HG03575 (cell line): ENCODE results near the gene CPXM1.
"Not testable (repeated sequence)": the region's sequence is repeated elsewhere in the genome, so short reads cannot be mapped to it uniquely, and the experiment has no call there.

ENCODE experiments used
- ATAC-seq: cut with Tn5 transposase; IDR thresholded peaks from one replicate; pipeline ENCODE4 v1.9.1; 2021; ENCODE audit not compliant: unreplicated experiment, insufficient number of reproducible peaks, low FRiP score; ENCODE audit errors: extremely low read depth

CPXM1 gene

DNA sequence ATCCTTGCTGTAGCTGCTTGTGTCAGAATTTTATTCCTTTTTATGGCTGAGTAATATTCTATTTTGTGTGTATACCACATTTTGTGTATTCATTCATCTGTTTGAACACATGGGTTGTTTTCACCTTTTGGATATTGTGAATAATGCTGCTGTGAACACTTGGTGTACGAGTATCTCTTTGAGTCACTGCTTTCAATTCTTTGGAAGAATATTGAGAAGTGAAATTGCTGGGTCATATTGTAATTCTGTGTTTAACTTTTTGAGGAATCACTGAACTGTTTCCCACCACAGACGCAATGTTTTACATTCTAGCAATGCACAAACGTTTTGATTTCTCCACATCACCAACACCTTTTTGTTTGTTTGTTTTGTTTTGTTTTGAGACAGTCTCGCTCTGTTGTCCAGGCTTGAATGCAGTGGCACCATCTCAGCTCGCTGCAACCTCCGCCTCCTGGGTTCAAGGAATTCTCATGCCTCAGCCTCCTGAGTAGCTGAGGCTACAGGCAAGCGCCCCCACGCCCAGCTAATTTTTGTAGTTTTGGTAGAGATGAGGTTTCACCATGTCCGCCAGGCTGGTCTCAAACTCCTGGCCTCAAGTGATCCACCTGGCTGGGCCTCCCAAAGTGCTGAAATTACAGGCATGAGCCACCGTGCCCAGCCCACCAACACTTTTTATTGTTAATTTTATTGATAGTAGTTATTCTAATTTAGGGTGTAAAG, 21.7 kb downstream of the CPXM1 start:
- no peak for ATAC-seq

DNA sequence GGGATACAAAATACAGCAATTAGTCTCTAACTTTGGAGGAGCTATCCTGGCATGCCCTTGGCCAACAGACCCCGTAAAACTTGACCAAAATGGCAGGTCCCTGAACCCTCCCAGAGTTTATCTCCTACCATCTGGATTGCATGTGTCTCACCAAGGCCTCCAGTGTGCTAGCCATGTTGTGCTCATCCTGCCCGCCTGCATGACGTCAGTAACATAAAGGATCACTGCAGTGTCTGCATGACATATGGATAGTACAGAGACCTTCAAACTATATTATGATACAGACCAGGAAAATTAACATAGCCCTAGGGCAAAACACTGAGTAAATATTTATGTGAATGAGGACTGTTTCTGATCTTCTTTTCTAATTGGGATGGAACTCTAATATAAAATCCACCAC, 25.3 kb downstream of the CPXM1 start:
- no peak for ATAC-seq

DNA sequence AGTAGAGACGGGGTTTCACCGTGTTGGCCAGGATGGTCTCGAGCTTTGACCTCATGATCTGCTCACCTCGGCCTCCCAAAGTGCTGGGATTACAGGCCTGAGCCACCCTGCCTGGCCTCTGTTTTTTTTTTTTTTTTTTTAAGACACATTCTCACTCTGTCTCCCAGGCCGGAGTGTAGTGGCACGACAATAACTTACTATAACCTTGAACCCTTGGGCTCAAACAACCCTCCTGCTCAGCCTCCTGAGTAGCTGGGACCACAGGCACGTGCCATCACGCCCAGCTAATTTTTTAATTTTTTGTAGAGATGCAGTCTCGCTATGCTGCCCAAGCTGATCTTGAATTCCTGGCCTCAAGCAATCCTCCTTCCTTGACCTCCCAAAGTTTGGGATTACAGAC, 26.6 kb downstream of the CPXM1 start:
- ATAC-seq = no peak

DNA sequence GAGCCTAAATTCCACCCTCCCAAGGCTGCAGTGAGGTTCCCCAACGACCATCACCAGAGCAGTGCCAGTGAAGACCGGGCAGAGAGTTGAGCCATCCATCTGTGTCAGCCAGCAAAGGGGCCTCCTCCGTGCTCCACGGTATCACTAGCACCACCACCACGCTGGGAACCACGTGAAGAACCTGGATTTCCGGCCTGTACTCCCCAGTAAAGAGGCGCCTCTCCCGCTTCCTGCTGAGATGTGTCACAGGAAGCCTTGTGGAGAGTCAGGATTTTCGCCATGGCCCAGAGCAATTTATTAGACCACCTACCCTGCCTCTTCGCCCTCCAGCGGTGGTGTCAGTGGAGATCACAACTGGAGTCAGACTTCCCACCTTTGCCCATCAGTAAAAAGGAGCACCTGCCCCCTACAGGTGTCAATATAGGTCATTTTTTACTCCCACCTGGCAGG, 28.8 kb downstream of the CPXM1 start:
- ATAC-seq = no peak

DNA sequence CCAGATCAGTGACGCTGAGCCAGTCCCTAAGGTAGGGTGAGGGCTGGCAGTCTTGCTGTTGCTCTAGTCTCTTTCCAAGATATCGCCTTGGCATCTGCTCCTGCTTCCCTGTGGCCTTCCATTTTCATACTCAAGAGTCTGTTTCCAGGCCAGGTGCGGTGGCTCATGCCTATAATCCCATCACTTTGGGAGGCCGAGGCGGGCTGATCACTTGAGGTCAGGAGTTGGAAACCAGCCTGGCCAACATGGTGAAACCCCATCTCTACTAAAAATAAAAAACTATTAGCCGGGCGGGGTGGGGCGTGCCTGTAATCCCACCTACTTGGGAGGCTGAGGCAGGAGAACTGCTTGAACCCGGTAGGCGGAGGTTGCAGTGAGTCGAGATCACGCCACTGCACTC, 30.3 kb downstream of the CPXM1 start:
- ATAC-seq = not testable (repeated sequence)

DNA sequence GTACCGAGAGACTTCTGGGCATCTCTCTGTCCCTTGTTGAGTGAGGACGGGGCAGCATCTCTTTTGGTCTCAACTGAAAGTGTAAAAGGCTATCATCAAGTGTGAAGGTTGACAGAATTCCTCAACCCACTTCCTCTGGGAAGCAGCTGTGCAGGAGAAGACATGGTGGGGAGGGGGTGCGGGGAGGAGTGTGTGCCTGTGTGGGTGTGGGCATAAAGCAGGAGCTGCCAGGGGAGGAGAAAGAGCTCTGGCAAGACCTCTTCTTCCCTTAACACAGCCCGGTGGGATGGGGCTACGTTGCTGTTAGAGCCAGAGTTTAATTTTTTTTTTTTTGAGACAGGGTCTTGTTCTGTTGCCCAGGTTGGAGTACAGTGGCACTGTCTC, 31.8 kb downstream of the CPXM1 start:
- no peak for ATAC-seq

DNA sequence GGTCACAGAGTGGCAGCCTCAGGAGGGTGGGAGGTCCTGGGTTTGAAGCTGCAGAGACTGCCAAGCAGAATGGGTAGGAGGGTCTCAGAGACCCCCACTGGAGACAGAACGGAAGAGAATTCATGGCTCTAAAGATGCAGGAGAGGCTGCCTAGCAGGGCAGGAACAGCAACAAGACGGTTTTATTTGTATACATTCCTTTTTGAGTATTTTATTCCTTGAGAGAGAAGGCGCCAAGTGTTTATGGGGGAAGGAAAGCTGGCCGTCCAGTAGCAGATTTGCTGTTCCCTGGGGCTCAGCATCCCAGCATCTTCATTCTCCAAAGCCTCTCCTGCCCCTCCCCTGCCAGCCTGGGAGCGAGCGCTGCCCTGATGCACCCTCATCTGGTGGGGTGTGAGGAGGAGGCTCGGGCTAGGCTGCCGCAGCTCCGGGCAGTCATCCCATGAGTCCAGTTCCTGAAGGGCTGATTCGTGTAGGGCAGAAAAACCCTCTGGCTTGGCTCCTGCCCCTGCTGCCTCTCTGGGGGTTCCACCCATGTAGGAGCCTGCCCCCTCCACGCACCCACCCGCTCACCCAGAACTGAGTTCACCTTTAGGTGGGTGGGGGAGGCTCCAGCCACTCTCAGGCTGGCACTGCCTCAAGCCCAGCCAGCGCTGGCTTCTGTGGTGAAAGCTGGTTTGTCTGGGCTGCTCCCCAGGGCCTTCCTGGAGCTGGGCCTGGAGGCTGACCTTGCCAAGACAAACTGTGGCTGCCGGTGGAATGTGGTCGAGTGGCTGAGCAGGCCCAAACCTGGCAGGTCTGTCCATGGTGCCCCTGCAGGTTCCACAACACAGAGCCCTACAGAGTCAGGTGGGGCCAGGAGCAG, 32.4 kb downstream of the CPXM1 start:
- no peak for ATAC-seq

DNA sequence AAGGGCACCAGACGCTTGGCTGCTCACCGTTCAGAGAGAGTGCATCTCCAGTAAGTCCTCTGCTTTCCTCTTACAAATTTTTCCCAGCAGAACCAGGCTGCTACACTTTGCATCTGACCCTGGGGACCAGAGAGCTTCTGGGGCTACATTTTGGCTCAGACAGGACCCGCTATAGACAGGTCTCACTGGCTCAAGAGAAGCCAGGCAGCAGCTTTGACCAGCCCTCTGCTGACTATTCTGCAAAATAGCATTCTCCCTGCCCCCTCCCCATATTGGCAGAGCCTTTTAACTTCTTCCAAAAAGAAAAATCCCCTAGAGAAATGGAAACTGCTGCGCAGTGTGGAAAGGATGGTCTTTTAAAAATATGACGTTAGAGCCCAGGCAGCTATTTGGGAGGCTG, 37.2 kb downstream of the CPXM1 start:
- ATAC-seq = no peak

DNA sequence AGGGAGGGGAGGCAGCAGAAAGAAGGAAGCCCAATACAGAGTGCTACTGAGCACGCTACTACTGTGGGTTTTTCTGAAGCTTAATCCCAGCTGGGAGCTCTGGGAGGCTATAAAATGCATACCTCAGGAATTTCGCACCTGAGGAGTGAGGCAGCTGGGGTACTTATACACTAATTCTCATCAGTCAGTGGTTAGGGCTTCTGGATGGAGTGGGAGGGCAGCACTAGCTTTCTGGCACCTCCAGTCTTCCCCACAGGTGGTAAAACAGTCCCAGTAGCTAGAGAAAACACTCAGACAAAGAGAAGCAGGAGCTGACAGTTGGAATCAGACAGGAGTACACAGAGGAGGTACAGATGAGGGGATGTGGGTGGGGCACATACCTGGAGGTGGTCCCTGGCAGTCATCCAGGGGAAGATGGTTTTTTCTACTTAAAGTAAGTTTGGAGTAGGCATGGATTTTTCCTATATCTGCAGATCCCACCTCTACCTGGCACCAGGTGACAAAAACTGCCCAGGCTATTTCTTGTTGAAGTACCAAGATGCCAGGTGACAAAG, 37.8 kb downstream of the CPXM1 start:
- no peak for ATAC-seq

DNA sequence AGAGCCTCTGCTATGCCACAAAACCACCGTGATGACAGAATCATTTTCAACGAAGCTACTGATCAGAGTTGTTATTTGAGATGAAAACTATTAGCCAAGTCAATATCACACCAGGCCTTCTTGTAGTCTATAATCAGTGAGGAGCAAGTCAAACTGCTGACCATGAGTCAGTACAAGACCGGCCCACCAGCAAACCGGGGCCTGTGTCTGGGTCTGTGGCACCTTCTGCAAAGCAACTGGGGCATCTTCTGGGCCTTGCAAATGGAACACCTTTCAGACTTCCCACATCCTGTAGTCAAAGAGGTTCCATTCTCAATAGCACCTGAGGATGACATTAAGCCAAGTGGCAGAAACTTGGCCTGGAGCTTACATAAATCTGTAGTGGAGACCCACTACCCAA, 38.5 kb downstream of the CPXM1 start:
- ATAC-seq = no peak

DNA sequence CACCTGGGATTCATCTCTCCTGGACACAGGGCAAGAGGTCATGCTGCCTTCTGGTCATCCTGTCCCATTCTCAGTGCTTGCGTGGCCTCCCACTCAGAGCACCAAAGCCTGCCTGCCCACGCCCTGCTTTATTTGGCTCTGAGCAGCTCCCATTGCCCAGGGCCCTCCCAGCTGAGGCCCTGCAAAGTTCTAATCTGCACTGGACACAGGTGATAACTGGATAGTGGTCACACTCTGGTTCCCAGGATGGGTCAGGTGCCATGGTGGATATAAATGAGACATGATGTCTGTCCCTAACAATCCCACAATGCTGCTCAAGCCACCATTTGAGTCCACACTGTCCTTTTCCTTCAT, 39.5 kb downstream of the CPXM1 start:
- no peak for ATAC-seq

DNA sequence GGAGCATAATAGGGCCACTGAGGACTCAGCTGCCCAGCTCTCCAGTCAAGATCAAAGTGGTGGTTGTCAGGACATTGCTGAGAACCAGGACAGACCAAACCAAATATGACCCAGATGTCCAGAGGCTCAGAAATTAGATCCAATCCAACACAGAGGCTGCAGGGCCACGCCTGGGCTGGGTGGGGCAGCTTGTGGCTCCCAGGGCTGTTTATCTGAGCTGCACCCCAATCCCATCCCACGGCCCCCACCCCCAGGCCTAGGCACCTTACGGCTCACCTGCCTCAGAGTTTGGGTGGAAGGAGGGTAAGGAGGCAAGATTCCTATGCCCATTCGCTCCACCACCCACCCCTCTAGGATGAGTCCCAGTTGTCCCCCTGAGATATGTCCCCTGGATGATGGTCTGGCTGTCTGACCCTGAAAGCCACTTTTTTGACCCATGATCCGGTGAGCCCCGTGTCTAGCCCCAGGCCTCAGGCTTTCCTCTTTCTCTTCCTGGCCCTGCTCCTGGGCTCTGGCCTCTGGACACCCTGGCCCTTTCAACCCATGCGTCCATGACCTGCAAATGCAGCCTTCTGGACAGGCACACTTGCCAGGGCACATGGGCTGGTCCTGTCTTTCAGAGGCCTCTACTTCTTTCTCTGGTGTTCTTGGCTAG, 40.0 kb downstream of the CPXM1 start:
- ATAC-seq = no peak

DNA sequence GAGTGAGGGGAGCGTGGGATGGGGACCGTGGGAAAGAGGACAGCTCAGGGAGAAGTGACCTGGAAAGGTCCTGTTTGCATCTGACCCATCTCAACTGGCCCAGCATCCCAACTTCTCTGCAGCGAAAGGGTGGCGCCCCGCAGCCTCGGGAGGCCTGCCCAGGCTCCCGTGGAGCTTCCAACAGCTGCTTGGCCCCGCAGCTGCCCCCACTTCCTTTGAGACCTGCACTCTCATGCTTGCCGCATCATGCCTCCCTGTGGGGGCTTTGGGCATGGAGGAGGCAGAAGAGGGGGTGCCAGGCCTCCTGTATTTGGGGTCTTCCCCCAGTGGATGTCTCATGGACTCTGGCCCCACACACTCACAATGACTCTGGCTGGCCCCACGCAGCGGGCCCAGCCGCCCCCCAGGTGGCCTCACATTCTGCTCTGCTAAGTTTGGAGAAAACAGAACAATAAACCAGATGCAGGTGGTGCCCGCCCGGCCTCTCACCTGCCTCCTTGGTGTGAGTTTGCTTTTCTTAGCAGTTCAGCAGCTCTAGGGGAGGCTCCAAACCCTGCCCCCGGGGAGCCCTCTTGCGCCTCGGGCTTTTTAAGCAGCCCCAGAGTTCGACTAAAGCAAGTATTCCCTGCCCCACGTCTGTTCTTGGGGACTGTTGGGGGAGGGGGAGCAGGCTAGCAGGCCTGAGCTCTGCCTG, 40.7 kb downstream of the CPXM1 start:
- no peak for ATAC-seq

DNA sequence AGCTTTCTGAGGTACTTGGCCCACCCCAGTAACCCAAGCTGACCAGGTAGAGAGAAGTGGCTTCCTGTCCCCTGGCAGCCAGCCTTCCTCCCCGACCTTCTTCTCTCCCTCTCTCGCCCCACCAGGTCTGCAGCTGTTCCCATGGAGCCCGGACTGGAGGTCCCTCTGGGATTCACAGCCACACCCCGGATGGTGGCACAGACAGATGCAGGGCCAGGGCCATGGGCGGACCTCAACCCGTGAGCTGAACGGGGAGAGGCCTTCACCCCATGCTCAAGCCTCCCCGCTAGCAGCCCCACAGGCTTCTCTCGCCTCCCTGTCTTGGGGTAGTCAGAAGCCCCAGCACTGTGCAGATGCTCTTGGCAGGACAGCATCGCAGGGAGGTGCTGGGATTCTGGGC, 41.3 kb downstream of the CPXM1 start:
- no peak for ATAC-seq

DNA sequence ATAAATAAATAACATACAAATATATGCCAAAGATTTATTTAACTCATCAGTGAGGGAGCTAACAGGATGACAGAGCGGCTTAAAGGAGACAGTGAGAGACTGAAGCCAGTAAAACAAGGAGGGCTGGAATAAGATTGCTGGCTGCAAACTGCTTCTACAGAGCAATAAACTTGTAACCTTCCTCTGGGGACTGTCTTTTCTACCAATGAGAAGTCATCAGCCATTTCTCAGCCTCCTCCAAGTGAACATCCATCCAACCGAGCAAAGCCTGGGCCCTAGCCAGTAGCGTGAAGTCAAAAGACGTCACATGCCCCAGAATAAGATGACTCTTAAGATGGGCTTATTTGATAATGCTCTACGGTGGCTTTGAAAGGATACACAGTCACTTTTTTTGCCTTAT, 42.5 kb downstream of the CPXM1 start:
- ATAC-seq = no peak

DNA sequence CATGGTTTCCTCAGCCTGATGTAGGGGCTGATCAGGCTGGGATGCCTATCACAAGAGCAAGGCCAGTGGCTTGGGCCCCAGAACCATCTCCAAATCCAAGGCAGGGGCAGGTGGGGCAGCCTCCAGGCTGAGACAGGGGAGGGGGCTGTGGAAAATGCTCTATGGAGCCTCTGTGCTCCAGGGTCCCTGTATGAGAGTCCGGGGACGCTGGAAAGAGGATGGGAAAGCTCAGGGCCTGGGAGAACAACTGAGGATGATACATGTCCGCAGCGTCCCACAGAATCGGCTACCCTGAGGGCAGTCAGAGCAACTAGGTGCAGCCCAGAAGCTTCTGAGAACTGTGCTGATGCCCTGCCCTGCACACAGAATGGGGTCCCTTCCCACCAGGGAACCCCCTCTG, 43.4 kb downstream of the CPXM1 start:
- no peak for ATAC-seq

DNA sequence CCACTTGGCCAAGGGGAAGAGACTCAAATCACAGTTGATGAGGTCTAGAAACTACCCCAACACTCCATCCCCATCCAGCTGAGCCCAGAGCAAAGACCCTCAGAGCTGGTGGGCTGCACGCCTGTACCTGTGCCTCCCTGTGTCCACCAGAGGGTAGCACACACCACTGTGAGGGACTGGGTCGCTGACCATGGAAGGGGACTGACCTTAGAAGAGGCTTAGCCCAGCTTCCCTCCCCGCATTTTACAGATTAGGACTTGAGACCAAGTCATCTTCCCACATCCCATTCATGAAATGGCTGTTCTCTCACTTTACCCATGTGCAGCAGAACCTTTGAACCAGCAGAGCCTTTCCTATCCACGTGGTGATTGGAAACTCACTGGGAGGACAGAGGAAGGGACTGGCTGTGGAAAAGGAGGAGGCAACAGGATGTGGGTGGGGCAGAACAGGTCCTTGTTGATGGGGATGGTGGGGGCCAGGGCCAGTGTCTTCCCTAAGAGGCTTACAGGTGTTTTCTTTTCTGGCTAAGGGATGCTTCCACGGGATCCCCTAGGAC, 44.3 kb downstream of the CPXM1 start:
- ATAC-seq = no peak

DNA sequence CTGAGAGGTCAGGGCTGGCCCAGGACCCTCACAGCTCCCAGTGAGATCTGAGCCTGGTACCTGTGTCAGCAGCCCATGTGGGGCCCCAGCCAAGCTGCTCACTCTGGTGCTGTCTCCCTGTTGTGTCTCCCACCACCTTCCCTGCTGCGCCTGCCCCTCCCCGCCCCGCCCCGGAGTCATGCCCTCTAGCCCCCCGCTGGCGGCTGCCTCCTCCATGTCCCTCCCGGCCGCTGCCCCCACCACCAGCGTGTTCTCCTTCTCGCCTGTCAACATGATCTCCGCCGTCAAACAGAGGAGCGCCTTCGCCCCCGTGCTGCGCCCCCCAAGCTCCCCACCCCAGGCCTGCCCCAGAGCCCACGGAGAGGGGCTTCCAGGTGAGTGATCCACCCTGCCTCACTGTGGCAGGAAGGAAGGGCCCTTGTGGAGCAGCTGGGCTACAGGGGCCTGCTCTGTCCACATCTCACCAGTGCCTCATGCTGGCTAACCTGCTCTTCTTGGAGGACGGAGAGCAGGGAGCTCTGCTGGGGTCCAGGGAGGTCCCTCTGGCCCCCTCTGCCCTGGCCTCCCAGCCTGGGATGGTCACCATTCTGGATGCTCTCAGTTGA, 44.9 kb downstream of the CPXM1 start:
- ATAC-seq = no peak

DNA sequence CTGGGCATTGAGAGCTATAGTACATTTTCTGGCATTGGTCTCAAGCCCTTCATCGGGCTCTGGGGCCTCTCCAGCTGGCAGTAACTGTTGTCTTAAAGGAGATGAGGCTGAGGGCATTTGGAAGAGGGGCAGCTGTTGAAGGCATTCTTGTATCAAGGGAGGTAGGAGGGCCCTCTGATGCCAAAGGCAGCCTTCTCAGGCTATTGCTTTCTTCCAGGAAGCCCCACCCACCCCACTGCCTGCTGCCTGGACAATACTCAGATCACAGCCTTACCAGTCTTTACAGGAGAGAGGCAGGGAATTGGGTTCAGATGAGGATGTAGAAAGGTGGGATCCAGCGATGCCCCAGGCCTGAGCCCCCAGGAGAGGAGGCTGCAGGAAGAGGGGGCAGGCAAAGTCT, 46.0 kb downstream of the CPXM1 start:
- no peak for ATAC-seq
